ENCODE data around the gene BICDL1. TPM values are rescaled to one million over a fixed set of nuclear protein-coding genes. Genes with fewer than 3 reads are reported as not detected.

The BICDL1 gene
- total RNA-seq, 1 experiment from 2014 or later = 3.6 TPM

GRCh38 chr12:119959435-119959834 lies 29.6 kb upstream of the BICDL1 start:
- no peaks in the 10 kb centered on the region for H4K20me1 ChIP-seq (ENCODE audit: low read length)
- H3K4me1 ChIP-seq (ENCODE audit: insufficient read depth, low read length) = no peaks in the 10 kb centered on the region
- intact Hi-C loops (cut with micrococcal nuclease) = no loop called here
- H3K9ac ChIP-seq (ENCODE audit: low read length) = no peak overlapping the region
- H3K27ac ChIP-seq (ENCODE audit: low read length) = no peak overlapping the region
- H3K36me3 ChIP-seq (ENCODE audit: low read depth, low read length) = no peaks in the 10 kb centered on the region
- BruUV-seq (replicated peaks) = no TSS peak
- CTCF ChIA-PET = no interaction called here
- ATAC-seq (peak; percentile 11; the same call in 1 of the 2 replicates), DNase-seq (peak; percentile 12)
- TF ChIP-seq EZH2 (IDR thresholded peaks at IDR 0.05; ENCODE audit: low read length, unreplicated experiment) (no peak), EZH2phosphoT487 (IDR thresholded peaks at IDR 0.05; ENCODE audit: borderline replicate concordance, low read length) (no peak), CTCF (conservative IDR thresholded peaks at IDR 0.05; ENCODE audit: low read depth, low read length) (no peak; the same call in 1 of the 2 replicates)
- no peak overlapping the region for H3K4me3 ChIP-seq (ENCODE audit: low read length)
- no peaks in the 10 kb centered on the region for H3K27me3 ChIP-seq (ENCODE audit: low read length)
- POLR2A ChIA-PET (ENCODE audit: unreplicated experiment) = no interaction called here
- no peaks in the 10 kb centered on the region for H3K79me2 ChIP-seq (ENCODE audit: low read length)
- no peaks in the 10 kb centered on the region for H3F3A ChIP-seq (ENCODE audit: low read length, unreplicated experiment)
- H3K9me2 ChIP-seq (replicated peaks; ENCODE audit: low read length) = no peaks in the 10 kb centered on the region
- H3K4me2 ChIP-seq (ENCODE audit: low read length) = no peak overlapping the region
- H2AFZ ChIP-seq (ENCODE audit: low read length) = no peak overlapping the region
- H3K9me3 ChIP-seq (ENCODE audit: low read length) = peaks cover 21% of the 10 kb centered on the region

- no peak for TF ChIP-seq CTCF (conservative IDR thresholded peaks at IDR 0.05; ENCODE audit: low read depth, low read length)
- no peak for TF ChIP-seq EZH2 (IDR thresholded peaks at IDR 0.05; ENCODE audit: low read length, unreplicated experiment)
- TF ChIP-seq EZH2phosphoT487 (IDR thresholded peaks at IDR 0.05; ENCODE audit: borderline replicate concordance, low read length) = no peak
- no peaks in the 10 kb centered on the region for H3K9me3 ChIP-seq (ENCODE audit: low read length)
- CTCF ChIA-PET = interaction anchor here (0.5 kb wide), 1 partner anchor 66 kb away, joined by 6 read pairs; no protein-coding TSS in a partner anchor
- no peaks in the 10 kb centered on the region for H4K20me1 ChIP-seq (ENCODE audit: low read length)
- no peaks in the 10 kb centered on the region for H3K4me1 ChIP-seq (ENCODE audit: insufficient read depth, low read length)
- no peak overlapping the region for H3K4me3 ChIP-seq (ENCODE audit: low read length)
- DNase-seq (no peak), ATAC-seq (no peak)
- intact Hi-C loops (cut with micrococcal nuclease) = no loop called here
- H3K27ac ChIP-seq (ENCODE audit: low read length) = no peak overlapping the region
- BruUV-seq (replicated peaks) = no TSS peak
- H3F3A ChIP-seq (ENCODE audit: low read length, unreplicated experiment) = no peaks in the 10 kb centered on the region
- H3K36me3 ChIP-seq (ENCODE audit: low read depth, low read length) = no peaks in the 10 kb centered on the region
- no peaks in the 10 kb centered on the region for H3K9me2 ChIP-seq (replicated peaks; ENCODE audit: low read length)
- no peak overlapping the region for H2AFZ ChIP-seq (ENCODE audit: low read length)
- POLR2A ChIA-PET (ENCODE audit: unreplicated experiment) = no interaction called here
- H3K79me2 ChIP-seq (ENCODE audit: low read length) = no peaks in the 10 kb centered on the region
- no peaks in the 10 kb centered on the region for H3K27me3 ChIP-seq (ENCODE audit: low read length)
- H3K9ac ChIP-seq (ENCODE audit: low read length) = no peak overlapping the region
- H3K4me2 ChIP-seq (ENCODE audit: low read length) = no peak overlapping the region
These were observed 24.9 kb upstream of the BICDL1 start for GRCh38 chr12:119964123-119964522.

- intact Hi-C loops (cut with micrococcal nuclease) = no loop called here
- H3K79me2 ChIP-seq (ENCODE audit: low read length) = no peaks in the 10 kb centered on the region
- no peaks in the 10 kb centered on the region for H3K4me1 ChIP-seq (ENCODE audit: insufficient read depth, low read length)
- BruUV-seq (replicated peaks) = no TSS peak
- H4K20me1 ChIP-seq (ENCODE audit: low read length) = no peaks in the 10 kb centered on the region
- no peak for ATAC-seq
- no peak overlapping the region for H2AFZ ChIP-seq (ENCODE audit: low read length)
- H3K27me3 ChIP-seq (ENCODE audit: low read length) = no peaks in the 10 kb centered on the region
- H3K36me3 ChIP-seq (ENCODE audit: low read depth, low read length) = no peaks in the 10 kb centered on the region
- no peak overlapping the region for H3K9ac ChIP-seq (ENCODE audit: low read length)
- no peaks in the 10 kb centered on the region for H3K9me3 ChIP-seq (ENCODE audit: low read length)
- H3K4me2 ChIP-seq (ENCODE audit: low read length) = no peak overlapping the region
- ChIA-PET POLR2A (ENCODE audit: unreplicated experiment) (no interaction called here), CTCF (no interaction called here)
- no peaks in the 10 kb centered on the region for H3K9me2 ChIP-seq (replicated peaks; ENCODE audit: low read length)
- no peak for DNase-seq
- H3K27ac ChIP-seq (ENCODE audit: low read length) = no peak overlapping the region
- no peaks in the 10 kb centered on the region for H3F3A ChIP-seq (ENCODE audit: low read length, unreplicated experiment)
- H3K4me3 ChIP-seq (ENCODE audit: low read length) = no peak overlapping the region
- TF ChIP-seq CTCF (conservative IDR thresholded peaks at IDR 0.05; ENCODE audit: low read depth, low read length) (no peak), EZH2 (IDR thresholded peaks at IDR 0.05; ENCODE audit: low read length, unreplicated experiment) (no peak), EZH2phosphoT487 (IDR thresholded peaks at IDR 0.05; ENCODE audit: borderline replicate concordance, low read length) (no peak)
These were observed 24.1 kb upstream of the BICDL1 start for GRCh38 chr12:119964929-119965328.

Measured in PC-3 (cell line).